Suprapubic skin (tissue), 3 donors: ENCODE results near the gene HMG20B.

Source experiments
- CTCF ChIP-seq, 2 donors: fragments of 200-600 bp in 1 of 2; fragments of 450-650 bp in 1 of 2; sonication (generic) in 1 of 2; IDR thresholded peaks; one replicate each; pipeline ENCODE4 v1.5.1; 2016 to 2019; ENCODE audit warnings: antibody characterized with exemption in 2 of 2, mild to moderate bottlenecking in 1 of 2, moderate library complexity in 1 of 2
- POLR2A ChIP-seq, 2 donors: fragments of 450-650 bp; IDR thresholded peaks; one replicate each; pipeline ENCODE4 v1.6.1; 2017; ENCODE audit warnings: antibody characterized with exemption in 2 of 2, mild to moderate bottlenecking in 2 of 2, moderate library complexity in 2 of 2

- no peak for TF ChIP-seq CTCF (IDR thresholded peaks at IDR 0.05)
- TF ChIP-seq POLR2A (IDR thresholded peaks at IDR 0.05), result no peak
Measured at GRCh38 chr19:3538258-3538929, 34.4 kb upstream of the HMG20B start.
